Activated naive CD4-positive, alpha-beta T cell treated with anti-CD3 and anti-CD28 coated beads, Interleukin-2, amount 50 U/mL, for 24 hours (primary cell): ENCODE data around the gene ATG16L1.
A peak's percentile ranks its signal among the peaks of the same experiment; 100 is the strongest.

Source experiments
- H3K27ac Mint-ChIP-seq: one replicate; pipeline ENCODE4 v1.8.0; 2021; ENCODE audit warnings: mild to moderate bottlenecking, mixed read lengths
- H3K27me3 Mint-ChIP-seq: one replicate; pipeline ENCODE4 v1.8.0; 2021; ENCODE audit warnings: mixed read lengths
- H3K36me3 Mint-ChIP-seq: one replicate; pipeline ENCODE4 v1.8.0; 2021; ENCODE audit warnings: mixed read lengths
- H3K4me1 Mint-ChIP-seq: one replicate; pipeline ENCODE4 v1.8.0; 2021; ENCODE audit warnings: mixed read lengths
- H3K4me3 Mint-ChIP-seq: one replicate; pipeline ENCODE4 v1.8.0; 2021; ENCODE audit warnings: mild to moderate bottlenecking, mixed read lengths
- H3K9me3 Mint-ChIP-seq: one replicate; pipeline ENCODE4 v1.8.0; 2021; ENCODE audit warnings: mixed read lengths

Gene ATG16L1

DNA sequence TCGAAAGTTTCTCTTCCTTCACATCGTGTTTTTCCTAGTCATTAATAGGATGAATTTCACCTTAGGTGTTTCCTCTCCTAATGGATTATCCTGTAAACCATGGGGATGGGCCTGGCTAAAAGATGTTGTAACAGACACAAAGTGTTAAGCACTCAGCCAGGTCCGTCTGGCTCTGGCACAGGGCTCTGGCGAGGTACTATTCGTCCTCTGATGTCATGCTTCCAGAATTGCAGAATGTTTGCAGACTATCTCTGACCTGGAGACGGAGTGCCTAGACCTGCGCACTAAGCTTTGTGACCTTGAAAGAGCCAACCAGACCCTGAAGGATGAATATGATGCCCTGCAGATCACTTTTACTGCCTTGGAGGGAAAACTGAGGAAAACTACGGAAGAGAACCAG lies 13.2 kb downstream of the ATG16L1 start:
- peaks cover 24% of the 10 kb centered on the region for H3K36me3 Mint-ChIP-seq
- no peak overlapping the region for H3K4me3 Mint-ChIP-seq
- H3K9me3 Mint-ChIP-seq = no peaks in the 10 kb centered on the region
- H3K27me3 Mint-ChIP-seq = no peaks in the 10 kb centered on the region
- H3K27ac Mint-ChIP-seq = peak overlapping the region; percentile 56
- H3K4me1 Mint-ChIP-seq = peaks cover 79% of the 10 kb centered on the region

- Mint-ChIP-seq H3K9me3 (no peaks in the 10 kb centered on the region), H3K27me3 (no peaks in the 10 kb centered on the region), H3K36me3 (peaks cover 30% of the 10 kb centered on the region), H3K4me1 (peaks cover 79% of the 10 kb centered on the region), H3K27ac (peak overlapping the region; percentile 18), H3K4me3 (no peak overlapping the region)
Measured at GRCh38 chr2:233265899-233266431, 14.5 kb downstream of the ATG16L1 start.

- Mint-ChIP-seq H3K27me3 (no peaks in the 10 kb centered on the region), H3K9me3 (no peaks in the 10 kb centered on the region), H3K4me1 (peaks cover 77% of the 10 kb centered on the region), H3K27ac (peak overlapping the region; percentile 97), H3K4me3 (peak overlapping the region; percentile 21), H3K36me3 (peaks cover 32% of the 10 kb centered on the region)
Measured at GRCh38 chr2:233266481-233266880, 15.0 kb downstream of the ATG16L1 start.

DNA sequence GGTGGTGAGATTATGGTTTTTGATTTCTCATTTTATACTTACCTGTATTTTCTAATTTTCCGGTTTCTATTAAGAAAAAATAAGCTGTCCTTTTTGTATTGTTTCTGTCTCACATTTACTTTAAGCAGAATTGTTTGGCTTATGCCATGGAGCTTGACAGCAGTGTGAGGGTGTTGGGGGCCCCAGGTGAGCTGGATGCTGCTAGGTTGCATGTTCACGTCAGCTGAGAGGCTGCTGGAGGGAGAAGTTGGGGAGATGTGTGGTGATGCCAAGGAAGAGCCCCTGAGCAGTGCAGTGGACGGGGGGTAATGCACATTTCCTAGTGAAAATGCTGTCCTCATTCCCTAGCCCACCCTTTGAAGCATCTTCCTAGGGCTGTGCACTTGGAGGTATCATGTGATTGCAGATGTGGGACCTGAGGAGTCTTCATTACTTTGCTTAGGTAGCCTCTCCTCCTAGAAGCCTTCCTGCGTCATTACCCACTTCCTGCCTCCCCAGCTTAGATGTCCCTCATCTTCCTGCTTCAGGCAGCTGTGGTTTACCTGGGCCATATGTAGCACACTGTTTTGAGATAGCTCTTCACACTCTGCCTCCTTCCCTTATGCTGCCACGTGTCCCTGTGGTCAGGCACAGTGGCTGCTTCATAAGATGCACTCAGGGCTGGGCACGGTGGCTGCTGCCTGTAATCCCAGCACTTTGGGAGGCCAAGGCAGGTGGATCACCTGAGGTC lies 16.2 kb downstream of the ATG16L1 start:
- peaks cover 77% of the 10 kb centered on the region for H3K4me1 Mint-ChIP-seq
- peaks cover 39% of the 10 kb centered on the region for H3K36me3 Mint-ChIP-seq
- H3K9me3 Mint-ChIP-seq = no peaks in the 10 kb centered on the region
- H3K27me3 Mint-ChIP-seq = no peaks in the 10 kb centered on the region
- peak overlapping the region; percentile 98 for H3K27ac Mint-ChIP-seq
- peak overlapping the region; percentile 59 for H3K4me3 Mint-ChIP-seq

GRCh38 chr2:233270366-233270765 lies 18.9 kb downstream of the ATG16L1 start:
- H3K36me3 Mint-ChIP-seq = peaks cover 53% of the 10 kb centered on the region
- no peaks in the 10 kb centered on the region for H3K9me3 Mint-ChIP-seq
- H3K4me3 Mint-ChIP-seq = peak overlapping the region; percentile 81
- no peaks in the 10 kb centered on the region for H3K27me3 Mint-ChIP-seq
- peak overlapping the region; percentile 98 for H3K27ac Mint-ChIP-seq
- peaks cover 90% of the 10 kb centered on the region for H3K4me1 Mint-ChIP-seq

DNA sequence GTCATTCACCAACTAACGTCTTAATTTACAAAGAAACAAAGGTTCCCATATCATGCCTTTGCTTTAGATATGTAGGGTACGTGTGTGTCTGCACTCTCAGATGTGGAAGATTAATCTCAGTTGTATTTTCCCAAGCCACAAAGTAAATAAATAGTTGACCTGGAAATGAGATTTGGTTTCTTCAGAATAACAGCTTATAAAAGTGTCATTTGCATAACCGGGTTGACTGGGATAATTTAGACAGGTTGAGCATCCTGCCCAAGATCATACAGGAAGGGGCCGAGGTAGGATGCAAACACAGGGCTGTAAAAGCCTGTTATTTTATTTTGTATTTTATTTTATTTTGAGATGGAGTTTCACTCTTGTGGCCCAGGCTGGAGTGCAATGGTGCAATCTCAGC lies 19.5 kb downstream of the ATG16L1 start:
- H3K4me1 Mint-ChIP-seq = peaks cover 87% of the 10 kb centered on the region
- H3K27ac Mint-ChIP-seq = peak overlapping the region; percentile 98
- H3K4me3 Mint-ChIP-seq = peak overlapping the region; percentile 81
- peaks cover 50% of the 10 kb centered on the region for H3K36me3 Mint-ChIP-seq
- H3K9me3 Mint-ChIP-seq = no peaks in the 10 kb centered on the region
- no peaks in the 10 kb centered on the region for H3K27me3 Mint-ChIP-seq

DNA sequence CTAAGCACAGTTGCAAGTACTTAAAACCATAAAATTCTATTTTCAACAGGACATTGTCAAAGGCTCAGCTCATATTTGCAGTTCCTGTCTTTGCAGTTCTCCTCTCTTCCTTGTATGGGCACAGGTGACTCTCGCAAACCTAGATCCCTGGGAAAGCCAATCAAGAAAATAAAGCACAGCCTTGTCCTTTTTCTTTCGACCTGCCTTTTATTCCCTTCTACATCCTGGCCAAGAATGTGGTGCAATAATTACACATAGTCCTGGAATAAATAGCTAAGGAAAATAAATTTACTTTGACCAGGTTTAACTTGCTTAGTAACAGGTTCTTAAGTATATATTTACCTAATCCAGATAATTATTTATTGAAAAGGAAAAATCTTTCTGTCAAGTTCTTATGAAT lies 20.2 kb downstream of the ATG16L1 start:
- Mint-ChIP-seq H3K36me3 (peaks cover 48% of the 10 kb centered on the region), H3K4me1 (peaks cover 80% of the 10 kb centered on the region), H3K27me3 (no peaks in the 10 kb centered on the region), H3K27ac (peak overlapping the region; percentile 92), H3K4me3 (no peak overlapping the region), H3K9me3 (no peaks in the 10 kb centered on the region)

- Mint-ChIP-seq H3K36me3 (peaks cover 44% of the 10 kb centered on the region), H3K9me3 (no peaks in the 10 kb centered on the region), H3K4me3 (no peak overlapping the region), H3K27me3 (no peaks in the 10 kb centered on the region), H3K27ac (no peak overlapping the region), H3K4me1 (peaks cover 65% of the 10 kb centered on the region)
Measured at GRCh38 chr2:233273120-233273519, 21.6 kb downstream of the ATG16L1 start.

GRCh38 chr2:233275223-233275622 lies 23.8 kb downstream of the ATG16L1 start:
- Mint-ChIP-seq H3K9me3 (no peaks in the 10 kb centered on the region), H3K4me3 (no peak overlapping the region), H3K27me3 (no peaks in the 10 kb centered on the region), H3K36me3 (peaks cover 40% of the 10 kb centered on the region), H3K27ac (no peak overlapping the region), H3K4me1 (peaks cover 47% of the 10 kb centered on the region)

GRCh38 chr2:233278921-233279320 lies 27.4 kb downstream of the ATG16L1 start:
- H3K27ac Mint-ChIP-seq = no peak overlapping the region
- no peaks in the 10 kb centered on the region for H3K9me3 Mint-ChIP-seq
- H3K36me3 Mint-ChIP-seq = peaks cover 28% of the 10 kb centered on the region
- no peaks in the 10 kb centered on the region for H3K27me3 Mint-ChIP-seq
- H3K4me3 Mint-ChIP-seq = no peak overlapping the region
- peaks cover 35% of the 10 kb centered on the region for H3K4me1 Mint-ChIP-seq

DNA sequence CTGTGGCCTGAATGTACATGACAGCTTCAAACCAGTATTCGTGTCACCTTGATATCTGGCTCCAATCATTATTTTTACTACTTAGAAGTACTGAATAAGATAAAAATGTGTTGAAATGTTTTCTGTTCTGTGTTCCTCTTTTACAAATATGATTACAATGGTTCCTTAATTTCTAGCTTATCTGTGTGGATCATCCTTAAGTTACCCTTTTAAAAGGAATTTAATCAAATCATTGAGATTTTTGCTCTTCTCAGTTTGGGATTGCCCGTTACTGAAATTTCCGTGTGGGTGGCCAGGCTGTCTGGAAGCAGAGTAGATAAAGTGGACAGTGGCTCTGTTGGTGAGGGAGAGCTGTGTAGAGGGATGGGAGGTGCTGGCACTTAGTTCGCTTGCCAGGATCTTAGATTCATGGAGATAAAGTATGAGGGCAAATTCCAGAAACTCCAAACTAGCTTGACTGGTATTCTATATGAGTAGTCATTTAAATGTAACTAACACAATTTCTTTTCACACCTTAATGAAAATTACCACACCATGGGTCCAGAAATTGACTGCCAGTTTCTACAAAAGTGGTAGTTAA lies 28.7 kb downstream of the ATG16L1 start:
- Mint-ChIP-seq H3K4me1 (peaks cover 32% of the 10 kb centered on the region), H3K27ac (no peak overlapping the region), H3K9me3 (no peaks in the 10 kb centered on the region), H3K27me3 (no peaks in the 10 kb centered on the region), H3K36me3 (peaks cover 23% of the 10 kb centered on the region), H3K4me3 (no peak overlapping the region)

- Mint-ChIP-seq H3K27ac (peak overlapping the region; percentile 6), H3K4me1 (peaks cover 32% of the 10 kb centered on the region), H3K27me3 (no peaks in the 10 kb centered on the region), H3K9me3 (no peaks in the 10 kb centered on the region), H3K36me3 (peaks cover 22% of the 10 kb centered on the region), H3K4me3 (no peak overlapping the region)
Measured at GRCh38 chr2:233281553-233281952, 30.1 kb downstream of the ATG16L1 start.

- peaks cover 32% of the 10 kb centered on the region for H3K4me1 Mint-ChIP-seq
- peak overlapping the region; percentile 71 for H3K27ac Mint-ChIP-seq
- H3K9me3 Mint-ChIP-seq = no peaks in the 10 kb centered on the region
- no peaks in the 10 kb centered on the region for H3K27me3 Mint-ChIP-seq
- H3K4me3 Mint-ChIP-seq = no peak overlapping the region
- peaks cover 22% of the 10 kb centered on the region for H3K36me3 Mint-ChIP-seq
Measured at GRCh38 chr2:233281992-233282603, 30.6 kb downstream of the ATG16L1 start.

GRCh38 chr2:233285921-233286320 lies 34.4 kb downstream of the ATG16L1 start:
- Mint-ChIP-seq H3K27me3 (no peaks in the 10 kb centered on the region), H3K4me1 (peaks cover 27% of the 10 kb centered on the region), H3K27ac (peak overlapping the region; percentile 12)

GRCh38 chr2:233287871-233288270 lies 36.4 kb downstream of the ATG16L1 start:
- Mint-ChIP-seq H3K4me3 (no peak overlapping the region), H3K9me3 (no peaks in the 10 kb centered on the region), H3K4me1 (peaks cover 9% of the 10 kb centered on the region), H3K36me3 (peaks cover 21% of the 10 kb centered on the region), H3K27ac (no peak overlapping the region), H3K27me3 (no peaks in the 10 kb centered on the region)

More at GRCh38 chr2:233285921-233286320, 34.4 kb downstream of the ATG16L1 start:
- no peaks in the 10 kb centered on the region for H3K9me3 Mint-ChIP-seq
- H3K4me3 Mint-ChIP-seq = no peak overlapping the region
- H3K36me3 Mint-ChIP-seq = peaks cover 25% of the 10 kb centered on the region

DNA sequence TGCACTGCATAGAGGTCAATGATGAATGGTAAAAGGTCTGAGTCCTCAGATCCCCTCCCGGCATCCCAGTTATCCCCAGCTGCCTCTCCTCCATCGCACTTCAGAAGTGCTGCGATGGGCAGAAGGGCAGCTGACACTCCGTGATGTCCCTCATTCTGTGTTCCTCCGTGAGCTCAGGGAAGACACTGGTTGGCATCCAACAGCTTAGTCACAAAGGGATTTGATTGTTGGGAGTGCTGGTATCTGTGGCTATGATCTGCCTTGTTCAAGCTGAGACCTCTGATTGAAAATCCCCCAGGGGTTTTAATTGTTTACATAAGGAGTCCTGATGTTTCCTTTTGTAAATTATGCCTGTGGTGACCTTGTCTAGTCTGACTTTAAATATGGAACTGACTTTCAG lies 37.2 kb downstream of the ATG16L1 start:
- peak overlapping the region; percentile 46 for H3K27ac Mint-ChIP-seq
- no peaks in the 10 kb centered on the region for H3K9me3 Mint-ChIP-seq
- no peaks in the 10 kb centered on the region for H3K27me3 Mint-ChIP-seq
- H3K4me3 Mint-ChIP-seq = no peak overlapping the region
- peaks cover 19% of the 10 kb centered on the region for H3K36me3 Mint-ChIP-seq
- H3K4me1 Mint-ChIP-seq = peaks cover 5% of the 10 kb centered on the region
